Fibroblast of lung (primary cell): Measurements from ENCODE around the gene KRTAP5-1.

Experiments
- EZH2 ChIP-seq: IDR thresholded peaks from 2 replicates; pipeline ENCODE4 v1.5.1; 2012; ENCODE audit warnings: low read length, control low read depth, mild to moderate bottlenecking; ENCODE audit errors: missing control alignments
- TF ChIP-seq, protein P1 (sequence below), 2 donors: IDR thresholded peaks in 1 of 2; conservative IDR thresholded peaks in 1 of 2; 1 replicate in 1 of 2; 2 replicates in 1 of 2; pipeline ENCODE4 v1.5.1; 2011 to 2012; ENCODE audit warnings: low read length in 2 of 2, control low read depth in 1 of 2, inconsistent platforms in 1 of 2, low read depth in 1 of 2, mild to moderate bottlenecking in 1 of 2

GRCh38 chr11:1565173-1565903, 19.7 kb downstream of the KRTAP5-1 start:
- TF ChIP-seq, protein P1, sequence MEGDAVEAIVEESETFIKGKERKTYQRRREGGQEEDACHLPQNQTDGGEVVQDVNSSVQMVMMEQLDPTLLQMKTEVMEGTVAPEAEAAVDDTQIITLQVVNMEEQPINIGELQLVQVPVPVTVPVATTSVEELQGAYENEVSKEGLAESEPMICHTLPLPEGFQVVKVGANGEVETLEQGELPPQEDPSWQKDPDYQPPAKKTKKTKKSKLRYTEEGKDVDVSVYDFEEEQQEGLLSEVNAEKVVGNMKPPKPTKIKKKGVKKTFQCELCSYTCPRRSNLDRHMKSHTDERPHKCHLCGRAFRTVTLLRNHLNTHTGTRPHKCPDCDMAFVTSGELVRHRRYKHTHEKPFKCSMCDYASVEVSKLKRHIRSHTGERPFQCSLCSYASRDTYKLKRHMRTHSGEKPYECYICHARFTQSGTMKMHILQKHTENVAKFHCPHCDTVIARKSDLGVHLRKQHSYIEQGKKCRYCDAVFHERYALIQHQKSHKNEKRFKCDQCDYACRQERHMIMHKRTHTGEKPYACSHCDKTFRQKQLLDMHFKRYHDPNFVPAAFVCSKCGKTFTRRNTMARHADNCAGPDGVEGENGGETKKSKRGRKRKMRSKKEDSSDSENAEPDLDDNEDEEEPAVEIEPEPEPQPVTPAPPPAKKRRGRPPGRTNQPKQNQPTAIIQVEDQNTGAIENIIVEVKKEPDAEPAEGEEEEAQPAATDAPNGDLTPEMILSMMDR (conservative IDR thresholded peaks at IDR 0.05 in 1 of 2, IDR thresholded peaks at IDR 0.05 in 1 of 2; ENCODE audit: low read depth in 1 of 2, low read length in 2 of 2) = no peak
- TF ChIP-seq EZH2 = no peak
